Body of pancreas (tissue), 4 donors: ENCODE measurements around the gene SPTB. TPM values are rescaled to one million over a fixed set of nuclear protein-coding genes. Genes with fewer than 3 reads are reported as not detected.

ENCODE experiments used
- ATAC-seq: fragments of 150-250 bp; one replicate; pipeline ENCODE4 v1.9.1; 2016
- DNase-seq, 4 donors: peaks; one replicate each; pipeline ENCODE4 v3.0.0-alpha.2; 2019
- H3K27ac ChIP-seq, 4 donors: fragments of 200-600 bp; sonication (generic); 1 replicate in 3 of 4; 2 replicates in 1 of 4; pipeline versions ENCODE4 v1.5.1 to v1.6.1; 2016 to 2019; ENCODE audit warnings: mild to moderate bottlenecking in 1 of 4, mixed read lengths in 1 of 4, moderate library complexity in 1 of 4
- H3K27me3 ChIP-seq, 2 donors: fragments of 200-600 bp; sonication (generic); one replicate each; pipeline ENCODE4 v1.6.0; 2016; ENCODE audit warnings: mild to moderate bottlenecking in 1 of 2
- H3K36me3 ChIP-seq, 2 donors: fragments of 200-600 bp; sonication (generic); replicated peaks in 1 of 2; 2 replicates each; pipeline ENCODE4 v1.5.1; 2016; ENCODE audit warnings: low read depth in 2 of 2; ENCODE audit not compliant: insufficient read depth in 1 of 2
- H3K4me1 ChIP-seq: fragments of 200-600 bp; sonication (generic); one replicate; pipeline ENCODE4 v1.6.0; 2016
- H3K4me3 ChIP-seq, 2 donors: fragments of 200-600 bp; sonication (generic); 1 replicate in 1 of 2; 2 replicates in 1 of 2; pipeline ENCODE4 v1.5.1; 2016 to 2019
- H3K9me3 ChIP-seq, 3 donors: fragments of 200-600 bp; sonication (generic); 1 replicate in 2 of 3; 2 replicates in 1 of 3; pipeline ENCODE4 v1.5.1; 2016
- CTCF ChIP-seq, 7 experiments: fragments of 450-650 bp in 4 of 7; fragments of 200-600 bp in 3 of 7; sonication (generic) in 3 of 7; IDR thresholded peaks; one replicate each; pipeline ENCODE4 v1.5.1; 2016 to 2019; ENCODE audit warnings: antibody characterized with exemption in 7 of 7
- POLR2A ChIP-seq, 3 donors: fragments of 450-650 bp; IDR thresholded peaks; one replicate each; pipeline ENCODE4 v1.6.1; 2016; ENCODE audit warnings: antibody characterized with exemption in 3 of 3, mild to moderate bottlenecking in 2 of 3
- WGBS, 2 donors: methylation state at CpG; one replicate each; pipeline ENCODE4 v1.1.5; 2017; 5-methylcytosine and 5-hydroxymethylcytosine counted together
- intact Hi-C: fragments of 100-400 bp; cut with DNase I; formaldehyde crosslinking; loops from one replicate; pipeline ENCODE4 v1.15.1; 2023
- total RNA-seq, 2 donors: library from RNA; depleted of rRNA; stranded (reverse); fragments of >200 nt; gene quantifications; one replicate each; pipeline ENCODE4 v1.1.0, GENCODE V29; 2016

The SPTB gene
- total RNA-seq, 2 donors from 2014 or later, result 3.4 to 8.6 TPM

- no peak for ATAC-seq
- no peak for TF ChIP-seq CTCF (IDR thresholded peaks at IDR 0.05)
- no peak for TF ChIP-seq POLR2A (IDR thresholded peaks at IDR 0.05)
- peaks cover 0 to 22% of the 10 kb centered on the region in 2 donors for H3K36me3 ChIP-seq
- H3K27ac ChIP-seq, result peak overlapping the region in 2 of 4 donors; percentile 12 to 28
- peak in 1 of 4 donors; percentile 16 for DNase-seq
- no peak overlapping the region for H3K4me3 ChIP-seq
- H3K27me3 ChIP-seq, result no peaks in the 10 kb centered on the region
- 68 to 74% methylated on average over 5 of the region's 5 CpGs for WGBS, 2 donors
- H3K4me1 ChIP-seq, result peaks cover 40% of the 10 kb centered on the region
- intact Hi-C loops, result no loop called here
- no peaks in the 10 kb centered on the region for H3K9me3 ChIP-seq
Observed at GRCh38 chr14:64729386-64730060, 150.2 kb downstream of the SPTB start.

GRCh38 chr14:64728856-64729255, 150.9 kb downstream of the SPTB start:
- ATAC-seq (no peak), DNase-seq (peak in 2 of 4 donors; percentile 4 to 10)
- Histone ChIP-seq H3K9me3 (no peaks in the 10 kb centered on the region), H3K36me3 (peaks cover 0 to 22% of the 10 kb centered on the region in 2 donors), H3K4me1 (peaks cover 47% of the 10 kb centered on the region), H3K27me3 (no peaks in the 10 kb centered on the region), H3K27ac (peak overlapping the region in 2 of 4 donors; percentile 7 to 28), H3K4me3 (no peak overlapping the region)
- TF ChIP-seq POLR2A (IDR thresholded peaks at IDR 0.05) (no peak), CTCF (IDR thresholded peaks at IDR 0.05) (no peak)
- intact Hi-C loops, result no loop called here
- 93 to 94% methylated on average over 7 to 10 of the region's 10 CpGs for WGBS, 2 donors

GRCh38 chr14:64728106-64728505, 151.6 kb downstream of the SPTB start:
- peak in 2 of 4 donors; percentile 3 to 9 for DNase-seq

GRCh38 chr14:64727551-64728071, 152.1 kb downstream of the SPTB start:
- intact Hi-C loops, result no loop called here
- H3K27ac ChIP-seq, result peak overlapping the region; percentile 62 to 93 (median 74)
- no peak overlapping the region for H3K4me3 ChIP-seq
- H3K27me3 ChIP-seq, result no peaks in the 10 kb centered on the region
- H3K36me3 ChIP-seq, result peaks cover 0 to 20% of the 10 kb centered on the region in 2 donors
- no peaks in the 10 kb centered on the region for H3K9me3 ChIP-seq
- DNase-seq (peak in 3 of 4 donors; percentile 32 to 54 (median 36)), ATAC-seq (no peak)
- TF ChIP-seq POLR2A (IDR thresholded peaks at IDR 0.05) (no peak), CTCF (IDR thresholded peaks at IDR 0.05) (no peak)
- H3K4me1 ChIP-seq, result peaks cover 58% of the 10 kb centered on the region
- 54 to 76% methylated on average over 14 to 22 of the region's 22 CpGs for WGBS, 2 donors

More at GRCh38 chr14:64728106-64728505, 151.6 kb downstream of the SPTB start:
- WGBS, 2 donors, result 88 to 90% methylated on average over 6 of the region's 6 CpGs
- Histone ChIP-seq H3K36me3 (peaks cover 0 to 22% of the 10 kb centered on the region in 2 donors), H3K27ac (peak overlapping the region; percentile 62 to 93 (median 74)), H3K9me3 (no peaks in the 10 kb centered on the region), H3K4me3 (no peak overlapping the region), H3K27me3 (no peaks in the 10 kb centered on the region), H3K4me1 (peaks cover 53% of the 10 kb centered on the region)
- TF ChIP-seq POLR2A (IDR thresholded peaks at IDR 0.05) (no peak), CTCF (IDR thresholded peaks at IDR 0.05) (no peak)
- intact Hi-C loops, result no loop called here
- no peak for ATAC-seq
